Stimulated activated naive CD8-positive, alpha-beta T cell treated with anti-CD3 and anti-CD28 coated beads, Interleukin-15, Interleukin-2, amounts not matched to agents 100 U/mL and 50 U/mL, for 24 hours (primary cell): ENCODE results near the gene VEZT.
"Not testable (repeated sequence)": the region's sequence is repeated elsewhere in the genome, so short reads cannot be mapped to it uniquely, and the experiment has no call there.

Experiments
- ATAC-seq: fragments of 150-1000 bp; cut with Tn5 transposase; one replicate; pipeline ENCODE4 v1.10.0; 2021
- DNase-seq: peaks from one replicate; pipeline ENCODE4 v3.0.0; 2021

Gene VEZT, protein sequence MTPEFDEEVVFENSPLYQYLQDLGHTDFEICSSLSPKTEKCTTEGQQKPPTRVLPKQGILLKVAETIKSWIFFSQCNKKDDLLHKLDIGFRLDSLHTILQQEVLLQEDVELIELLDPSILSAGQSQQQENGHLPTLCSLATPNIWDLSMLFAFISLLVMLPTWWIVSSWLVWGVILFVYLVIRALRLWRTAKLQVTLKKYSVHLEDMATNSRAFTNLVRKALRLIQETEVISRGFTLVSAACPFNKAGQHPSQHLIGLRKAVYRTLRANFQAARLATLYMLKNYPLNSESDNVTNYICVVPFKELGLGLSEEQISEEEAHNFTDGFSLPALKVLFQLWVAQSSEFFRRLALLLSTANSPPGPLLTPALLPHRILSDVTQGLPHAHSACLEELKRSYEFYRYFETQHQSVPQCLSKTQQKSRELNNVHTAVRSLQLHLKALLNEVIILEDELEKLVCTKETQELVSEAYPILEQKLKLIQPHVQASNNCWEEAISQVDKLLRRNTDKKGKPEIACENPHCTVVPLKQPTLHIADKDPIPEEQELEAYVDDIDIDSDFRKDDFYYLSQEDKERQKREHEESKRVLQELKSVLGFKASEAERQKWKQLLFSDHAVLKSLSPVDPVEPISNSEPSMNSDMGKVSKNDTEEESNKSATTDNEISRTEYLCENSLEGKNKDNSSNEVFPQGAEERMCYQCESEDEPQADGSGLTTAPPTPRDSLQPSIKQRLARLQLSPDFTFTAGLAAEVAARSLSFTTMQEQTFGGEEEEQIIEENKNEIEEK

DNA sequence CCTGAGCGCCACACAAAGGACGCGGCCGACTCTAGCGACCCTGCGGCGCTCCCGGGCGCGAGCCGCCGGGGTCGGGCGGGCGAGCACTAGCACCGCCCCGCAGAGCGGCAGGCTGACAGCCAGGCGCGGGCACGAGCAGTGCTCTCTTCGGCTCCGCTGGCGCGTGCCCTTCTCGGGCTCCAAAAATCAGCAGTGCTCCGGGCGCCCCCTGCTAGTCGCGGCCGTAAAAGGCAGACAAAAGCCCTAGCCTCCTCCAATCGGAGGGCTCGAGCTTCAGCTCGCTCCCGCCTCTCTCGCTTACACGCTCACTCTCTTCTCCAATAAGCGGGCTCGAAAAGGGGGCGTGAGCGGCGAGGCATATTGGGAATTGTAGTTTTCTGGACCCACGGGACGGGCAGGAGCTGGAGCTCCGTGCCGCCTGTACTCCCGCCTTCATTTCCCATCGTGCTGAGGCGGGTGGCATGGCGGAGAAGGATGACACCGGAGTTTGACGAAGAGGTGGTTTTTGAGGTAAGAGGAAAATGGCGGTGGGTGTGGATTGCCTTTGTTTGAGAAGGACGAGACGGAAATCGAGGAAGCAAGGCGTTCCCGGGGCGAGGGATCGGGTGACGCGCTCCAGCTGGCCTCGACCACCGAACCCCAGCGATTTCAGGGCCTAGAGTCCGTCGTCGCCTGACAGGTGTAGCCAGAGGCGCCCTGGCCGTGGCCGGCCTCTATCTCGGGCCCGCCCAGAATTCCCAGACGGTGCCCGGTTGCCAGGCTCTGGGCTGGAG, at the start of gene VEZT, which contains the start of gene FGD6:
TSS of gene VEZT (plus strand) at position 431 of the 773 bp plus-strand sequence. CDS start at position 475, 44 bp downstream.
TSS of gene FGD6 (minus strand) at position 91 of the 773 bp plus-strand sequence. CDS start 227 bp downstream, outside the sequence.
- ATAC-seq (peak; percentile 97), DNase-seq (peak; percentile 94)

DNA sequence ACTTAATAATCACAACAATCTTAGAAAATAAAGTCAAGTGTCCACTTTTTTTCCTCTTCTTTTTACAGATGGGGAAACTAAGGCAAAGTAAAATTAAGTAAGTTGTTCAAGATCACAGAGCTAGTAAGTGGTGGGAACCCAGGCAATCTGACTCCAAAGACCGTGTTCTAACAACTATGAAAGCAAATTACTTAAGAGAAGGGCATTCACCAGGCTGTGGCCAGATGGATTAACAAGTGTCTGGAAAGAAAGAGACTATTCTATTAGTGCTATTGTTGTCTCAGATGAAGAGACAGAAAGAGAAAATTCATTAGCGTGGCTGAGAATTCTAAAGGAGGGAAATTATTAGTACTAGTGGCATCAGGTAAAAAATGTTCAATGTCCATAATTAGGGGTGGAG, 48.9 kb upstream of the VEZT start:
- ATAC-seq, result no peak
- DNase-seq, result no peak

DNA sequence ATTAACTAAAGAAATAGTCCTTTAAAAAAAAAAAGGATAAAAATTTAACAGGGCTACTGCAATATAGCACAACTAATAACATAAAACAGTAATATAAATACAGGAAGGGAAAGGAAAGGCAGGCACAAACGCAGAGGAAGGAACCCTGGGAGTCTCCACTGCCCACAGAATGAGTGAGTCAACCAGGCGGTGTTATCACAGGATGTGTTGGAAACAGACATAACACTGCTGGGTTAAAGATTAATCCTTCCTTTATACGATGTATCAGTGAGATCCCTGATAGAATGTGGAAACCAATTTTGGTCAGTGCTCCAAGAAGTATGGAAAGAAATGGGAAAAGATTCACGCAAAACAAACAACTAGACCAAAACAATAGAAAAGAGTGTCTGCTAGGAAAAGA, 48.2 kb upstream of the VEZT start:
- no peak for DNase-seq
- no peak for ATAC-seq

DNA sequence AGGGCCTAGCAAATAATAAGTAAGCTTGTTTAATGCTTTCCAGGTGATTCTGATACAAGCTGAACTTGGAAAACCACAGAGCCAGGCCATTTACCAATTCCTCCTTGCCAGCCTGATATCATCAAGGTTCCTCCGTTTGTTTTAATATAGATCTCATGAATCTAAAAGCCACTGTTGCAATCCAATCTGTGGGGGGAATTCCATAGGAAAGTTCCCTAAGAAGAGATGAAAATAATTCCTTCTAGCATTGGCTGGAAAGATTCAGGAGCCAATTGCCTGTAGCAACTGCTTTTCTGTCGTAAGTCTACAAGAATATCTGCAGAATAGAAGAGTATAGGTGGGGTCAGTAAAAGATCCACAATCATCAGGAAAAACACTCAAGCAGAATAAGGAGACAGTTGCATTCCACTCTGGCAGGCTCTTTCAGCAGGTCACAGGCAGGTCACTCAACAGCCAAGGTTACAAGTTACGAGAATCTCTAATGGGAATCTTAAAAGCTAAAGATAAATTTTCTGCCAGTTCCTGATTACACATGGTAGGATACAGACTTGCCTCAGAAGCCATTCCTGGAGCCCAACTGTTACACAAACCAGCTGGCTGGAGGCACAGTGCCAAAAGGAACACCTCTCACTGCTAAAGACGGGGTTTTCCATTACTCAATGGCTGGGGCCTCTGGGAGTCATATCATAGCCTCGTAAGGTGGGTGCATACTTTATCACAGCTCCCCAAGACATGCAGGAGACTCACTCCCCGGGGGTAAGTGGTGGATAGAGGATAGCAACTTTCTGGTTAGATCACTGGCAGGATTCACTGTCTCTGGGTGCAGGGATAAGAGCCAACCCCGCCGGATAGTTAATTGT, 44.0 kb upstream of the VEZT start:
- DNase-seq, result no peak
- no peak for ATAC-seq

DNA sequence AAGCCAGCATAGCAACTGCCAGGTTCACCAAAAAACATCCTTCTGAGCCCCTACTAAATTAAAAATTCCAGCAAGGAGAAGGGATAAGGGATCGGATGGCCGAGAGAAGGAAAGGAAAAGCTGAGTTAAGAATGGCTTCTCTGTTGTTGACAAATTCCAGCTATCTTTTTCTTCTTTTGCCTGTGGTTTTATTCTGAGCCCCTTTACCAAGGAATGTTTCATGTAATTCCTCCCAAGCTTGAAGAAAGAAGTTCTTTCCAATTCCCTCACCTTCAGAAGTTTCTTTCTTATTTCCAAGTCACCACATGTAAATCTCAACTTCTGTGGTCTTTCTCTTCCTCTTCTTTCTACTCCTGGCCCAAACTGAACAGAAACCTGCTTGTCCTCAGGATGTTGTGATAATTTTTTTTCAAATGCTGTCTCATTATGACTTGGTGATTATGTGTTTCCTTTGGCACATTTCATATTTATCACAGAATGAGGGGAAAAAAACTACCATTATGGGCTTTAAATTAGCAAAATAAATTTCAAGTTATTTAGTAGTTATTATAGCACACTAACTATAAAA, 40.3 kb upstream of the VEZT start:
- no peak for ATAC-seq
- no peak for DNase-seq

DNA sequence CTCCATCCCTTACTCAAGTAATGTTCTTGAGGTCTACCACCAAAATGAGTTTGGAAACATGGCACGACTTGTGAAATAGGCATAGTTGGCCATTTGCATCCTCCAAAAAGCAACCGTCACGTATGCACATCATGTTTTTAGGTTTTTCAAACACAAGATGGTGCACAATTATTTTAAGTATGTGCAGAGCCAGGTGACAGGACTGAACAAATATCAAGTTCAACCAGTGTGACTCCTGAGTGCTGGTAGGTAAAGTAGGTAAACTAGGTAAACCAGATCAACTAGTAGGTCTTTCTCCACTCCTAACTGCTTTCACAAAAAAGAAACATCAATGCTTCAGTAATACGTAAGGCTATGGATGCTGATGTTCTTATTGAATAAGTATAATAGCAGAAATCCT, 39.5 kb upstream of the VEZT start:
- ATAC-seq, result no peak
- DNase-seq, result no peak

DNA sequence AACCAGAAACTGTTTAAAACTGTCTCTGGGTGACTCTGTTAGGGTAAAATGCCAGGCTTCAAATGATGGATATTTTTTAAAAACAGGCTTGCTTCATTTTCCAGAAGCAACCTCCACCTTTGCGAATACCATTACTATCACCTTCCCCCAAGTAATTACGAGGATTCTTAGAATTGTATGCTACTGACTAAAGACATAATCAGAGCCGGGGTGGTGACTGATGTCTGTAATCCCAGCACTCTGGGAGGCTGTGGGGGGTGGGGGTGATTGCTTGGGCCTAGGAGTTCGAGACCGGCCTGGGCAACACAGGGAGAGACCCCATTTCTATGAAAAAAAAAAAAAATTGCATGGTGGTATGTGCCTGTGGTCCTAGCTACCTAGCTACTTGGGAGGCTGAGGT, 38.6 kb upstream of the VEZT start:
- DNase-seq (no peak), ATAC-seq (no peak)

DNA sequence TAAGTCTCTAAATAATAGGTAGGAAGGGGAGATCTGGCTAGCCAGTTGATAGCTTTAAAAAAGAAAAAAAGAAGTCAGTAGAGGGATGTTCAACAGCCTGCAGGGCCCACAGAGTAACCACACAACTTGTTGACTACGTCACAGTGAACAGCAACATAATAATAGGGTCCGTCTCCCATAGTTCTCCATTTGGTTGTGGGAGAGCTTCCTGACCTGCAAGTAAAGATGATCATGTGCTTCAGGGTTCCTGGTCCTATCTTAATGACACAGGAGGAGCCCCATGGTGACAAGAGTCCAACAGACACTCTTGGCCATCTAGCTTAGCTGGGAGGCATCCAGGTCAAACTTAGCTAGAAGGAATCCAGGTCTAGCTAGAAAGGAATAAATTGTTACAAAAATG, 36.5 kb upstream of the VEZT start:
- ATAC-seq (no peak), DNase-seq (no peak)

DNA sequence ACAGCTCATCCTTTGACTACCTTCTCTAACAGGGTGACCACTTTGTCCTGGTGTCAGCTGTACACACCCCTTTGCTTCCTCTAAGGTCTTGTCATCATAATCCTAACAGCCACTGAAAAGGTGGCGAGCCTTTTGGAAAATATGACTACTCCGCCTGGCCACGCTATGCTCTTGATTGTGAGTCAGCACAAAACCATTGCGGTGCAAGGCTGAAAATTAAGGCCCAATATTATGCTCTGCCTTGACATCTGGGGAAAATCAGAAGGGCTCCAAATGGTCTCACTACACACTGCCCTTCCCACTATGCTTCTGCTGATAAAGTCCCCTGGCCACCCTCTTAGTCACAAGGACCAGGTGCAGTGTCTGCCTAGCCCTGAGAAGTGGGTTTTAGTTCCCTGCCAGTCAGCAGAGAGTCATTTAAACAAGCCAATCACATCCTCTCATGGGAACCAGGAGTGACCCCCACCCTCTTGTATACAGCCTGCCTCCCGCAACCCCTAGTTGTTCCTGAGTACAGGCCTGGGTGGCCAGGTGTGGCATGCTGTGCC, 34.7 kb upstream of the VEZT start:
- ATAC-seq (peak; percentile 78), DNase-seq (peak; percentile 15)

DNA sequence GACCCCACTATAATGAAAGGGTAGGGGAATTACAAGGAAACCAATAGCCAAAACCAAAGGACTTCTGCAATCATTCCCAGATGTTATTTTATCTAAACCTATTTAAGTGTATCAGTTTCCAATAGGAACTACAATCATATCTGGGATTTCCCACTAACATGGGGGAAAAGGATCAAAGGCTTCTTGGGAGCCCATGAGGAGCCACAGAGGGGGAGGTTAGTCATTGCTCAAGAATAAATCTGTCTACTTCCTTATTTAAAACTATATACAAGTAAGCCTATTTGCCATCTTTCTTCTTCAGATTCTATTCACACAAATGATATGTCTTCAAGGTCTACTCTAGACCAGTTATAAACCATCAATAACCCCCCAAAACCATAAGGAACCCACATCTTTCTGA, 33.5 kb upstream of the VEZT start:
- ATAC-seq, result no peak
- no peak for DNase-seq

DNA sequence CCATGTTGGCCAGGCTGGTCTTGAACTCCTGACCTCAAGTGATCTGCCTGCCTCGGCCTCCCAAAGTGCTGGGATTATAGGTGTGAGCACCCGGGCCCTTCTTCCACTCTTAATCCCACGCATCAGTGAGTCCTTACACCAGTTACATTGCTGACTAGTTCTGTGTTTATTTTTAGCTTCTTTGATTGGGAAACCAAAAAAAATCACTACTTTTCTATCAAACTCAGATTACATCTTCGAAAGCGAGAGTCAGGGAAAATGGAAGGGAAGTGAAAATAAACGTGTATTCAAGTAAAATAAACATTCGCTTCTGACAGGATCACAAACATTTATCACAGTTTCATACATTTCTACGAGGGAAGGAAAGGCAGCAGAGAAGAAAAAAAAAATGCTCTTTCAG, 32.5 kb upstream of the VEZT start:
- DNase-seq (no peak), ATAC-seq (no peak)

DNA sequence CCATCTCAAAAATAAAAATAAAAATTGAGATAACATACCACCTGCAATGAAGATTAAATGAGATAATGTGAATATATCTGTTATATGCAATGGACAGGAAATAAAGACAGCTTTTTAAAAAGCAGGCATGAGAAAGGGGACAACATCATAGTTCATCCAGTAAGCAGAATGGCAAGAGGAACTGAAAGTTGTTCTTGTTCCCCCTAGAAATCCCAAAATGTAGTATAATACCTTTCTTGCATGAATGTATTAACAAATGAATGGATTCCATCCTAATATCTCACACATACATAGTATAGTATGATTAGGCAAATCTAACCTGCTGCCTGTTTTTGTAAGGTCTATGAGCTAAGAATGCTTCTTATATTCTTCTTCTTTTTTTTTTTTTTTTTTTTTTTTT, 31.8 kb upstream of the VEZT start:
- ATAC-seq (no peak), DNase-seq (no peak)

DNA sequence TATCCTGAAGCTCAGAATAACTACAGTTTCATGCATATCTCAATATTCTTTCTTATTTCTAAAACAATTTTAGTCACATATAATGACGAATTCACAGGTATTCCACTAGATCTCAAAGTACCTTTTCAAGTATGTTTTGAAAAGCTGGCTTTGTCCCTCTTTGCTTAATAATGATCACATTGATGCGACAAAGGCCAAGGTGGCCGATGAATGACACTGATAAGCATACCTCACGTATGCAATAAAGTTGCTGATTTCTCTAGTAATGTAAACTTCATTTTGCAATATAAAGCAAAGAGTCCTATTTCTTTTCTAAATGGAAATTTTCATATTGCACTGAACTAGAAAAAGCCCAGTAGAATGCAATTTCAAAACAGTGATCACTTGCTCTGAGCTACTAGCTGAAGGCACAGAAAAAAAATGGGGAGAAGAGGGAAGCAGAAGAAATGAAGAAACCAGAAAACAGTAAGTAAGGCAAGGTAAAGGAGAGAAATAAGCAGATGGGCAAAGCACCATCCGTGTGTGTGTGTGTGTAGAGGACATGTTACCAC, 29.7 kb upstream of the VEZT start:
- DNase-seq, result no peak
- no peak for ATAC-seq

DNA sequence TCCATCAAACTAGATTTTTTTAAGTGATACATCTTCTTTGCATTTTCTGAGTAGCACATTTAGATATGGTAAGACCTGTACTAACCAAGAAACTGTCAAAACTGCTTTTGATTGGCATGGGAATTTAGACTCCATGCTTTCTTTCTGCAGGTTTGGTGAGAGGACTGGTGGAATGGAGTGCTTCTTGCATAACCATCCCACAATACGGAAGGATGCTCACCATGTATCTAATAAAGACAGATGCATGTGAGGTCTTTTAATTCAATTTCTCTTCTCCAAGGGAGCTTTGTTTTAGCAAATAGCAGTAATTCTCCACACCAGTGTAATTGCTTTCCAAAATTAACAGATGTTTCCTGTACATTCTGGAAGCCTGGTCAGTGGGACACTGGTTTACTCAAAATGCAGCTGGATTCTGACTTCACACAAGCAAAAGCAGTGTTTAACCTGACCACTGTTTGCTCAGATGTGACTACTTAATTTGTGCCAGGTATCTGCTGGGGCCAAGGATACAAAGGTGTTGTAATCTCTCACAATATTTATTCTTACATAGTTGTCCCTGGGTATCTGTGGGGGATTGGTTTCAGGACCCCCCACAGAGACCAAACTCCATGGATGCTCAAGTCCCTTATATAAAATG, 26.4 kb upstream of the VEZT start:
- no peak for DNase-seq
- no peak for ATAC-seq

DNA sequence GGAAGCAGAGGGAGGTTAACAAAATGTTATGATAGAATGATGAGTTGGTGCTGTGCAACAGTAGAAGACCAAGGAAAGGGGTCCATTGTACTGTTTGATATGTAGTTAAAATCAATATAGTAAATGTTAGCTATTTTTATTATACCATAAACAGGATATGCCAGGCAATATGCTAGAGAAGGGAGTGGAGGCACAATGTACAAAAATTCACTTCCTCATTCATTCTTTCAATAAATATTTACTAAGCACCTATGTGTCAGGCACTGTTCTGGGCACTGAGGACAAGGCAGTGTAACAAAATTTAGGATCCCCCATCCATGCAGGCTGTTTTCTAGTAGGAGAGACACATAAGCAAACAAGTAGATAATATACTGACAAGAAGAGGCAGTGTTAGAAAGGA, 25.3 kb upstream of the VEZT start:
- ATAC-seq, result no peak
- no peak for DNase-seq

DNA sequence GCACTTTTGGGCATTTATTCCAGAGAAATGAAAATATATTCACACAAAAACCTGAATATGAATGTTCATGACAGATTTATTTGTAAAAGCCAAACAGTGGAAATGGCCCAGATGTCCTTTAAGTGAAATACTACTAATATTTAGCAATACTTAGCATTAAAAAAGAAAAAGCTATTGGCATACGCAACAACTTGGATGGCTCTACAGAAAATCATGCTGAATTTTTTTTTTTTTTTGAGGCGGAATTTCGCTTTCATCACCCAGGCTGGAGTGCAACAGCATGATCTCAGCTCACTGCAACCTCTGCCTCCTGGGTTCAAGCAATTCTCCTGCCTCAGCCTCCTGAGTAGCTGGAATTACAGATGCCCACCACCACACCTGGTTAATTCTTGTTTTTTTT, 24.5 kb upstream of the VEZT start:
- ATAC-seq (no peak), DNase-seq (no peak)

DNA sequence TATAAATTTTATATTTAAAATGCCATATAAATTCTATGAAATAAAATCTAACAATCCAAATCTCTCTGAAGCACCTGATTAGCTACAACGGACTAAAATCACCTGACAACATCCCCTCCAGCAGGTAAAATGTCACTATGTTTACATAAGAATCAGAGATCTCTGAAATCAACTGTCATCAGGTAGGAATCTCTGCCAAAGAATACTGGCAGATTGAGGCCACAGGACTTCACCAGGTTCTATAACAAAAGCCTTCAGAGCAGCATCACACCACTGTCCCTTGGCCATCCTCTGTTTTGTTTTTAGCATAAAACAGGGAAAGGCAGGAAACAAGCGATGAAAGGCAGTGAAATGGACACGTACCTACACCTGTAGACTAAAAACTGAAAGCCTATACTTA, 22.5 kb upstream of the VEZT start:
- DNase-seq (no peak), ATAC-seq (no peak)

DNA sequence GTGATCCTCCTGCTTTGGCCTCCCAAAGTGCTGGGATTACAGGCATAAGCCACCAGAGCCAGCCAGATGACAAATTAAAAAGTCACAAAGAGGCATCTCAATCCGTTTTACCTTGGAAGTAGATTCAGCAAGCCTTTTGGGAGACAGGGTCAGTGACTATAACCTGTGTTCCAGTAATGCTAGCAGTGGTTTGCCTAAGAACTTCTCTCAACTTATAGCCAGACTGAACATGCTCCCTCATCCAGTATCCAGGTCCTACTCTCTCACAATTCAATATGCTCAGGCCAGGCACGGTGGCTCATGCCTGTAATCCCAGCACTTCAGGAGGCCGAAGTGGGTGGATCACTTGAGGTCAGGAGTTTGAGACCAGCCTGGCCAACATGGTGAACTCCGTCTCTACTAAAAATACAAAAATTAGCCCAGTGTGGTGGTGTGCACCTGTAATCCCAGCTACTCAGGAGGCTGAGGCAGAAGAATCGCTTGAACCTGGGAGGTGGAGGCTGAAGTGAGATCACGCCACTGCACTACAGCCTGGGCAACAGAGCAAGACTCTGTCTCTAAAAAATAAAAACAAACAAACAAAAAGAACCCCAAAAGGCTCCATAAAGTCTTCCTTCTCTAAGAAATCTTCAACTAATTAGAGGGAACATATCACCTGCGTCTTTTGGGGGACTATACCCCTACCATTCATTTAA, 20.6 kb upstream of the VEZT start:
- not testable (repeated sequence) for ATAC-seq, DNase-seq

DNA sequence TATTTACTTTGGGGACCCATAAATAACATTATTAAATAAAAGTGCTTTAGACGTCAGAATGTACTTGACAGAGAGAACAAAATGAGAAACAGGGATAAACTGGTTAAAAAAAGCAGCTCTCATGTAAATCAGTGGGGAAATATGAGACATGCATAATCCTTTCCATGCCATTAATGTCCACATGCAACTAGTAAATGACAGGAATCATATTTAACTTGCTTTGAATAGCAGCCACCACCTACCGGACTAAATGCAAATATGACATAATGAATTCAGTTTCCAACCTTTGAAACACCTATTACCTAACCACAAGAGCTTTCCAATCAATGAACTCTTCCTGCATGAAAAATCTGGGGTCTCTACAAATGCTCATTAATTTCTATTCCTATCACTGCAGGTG, 20.0 kb upstream of the VEZT start:
- DNase-seq (no peak), ATAC-seq (no peak)

DNA sequence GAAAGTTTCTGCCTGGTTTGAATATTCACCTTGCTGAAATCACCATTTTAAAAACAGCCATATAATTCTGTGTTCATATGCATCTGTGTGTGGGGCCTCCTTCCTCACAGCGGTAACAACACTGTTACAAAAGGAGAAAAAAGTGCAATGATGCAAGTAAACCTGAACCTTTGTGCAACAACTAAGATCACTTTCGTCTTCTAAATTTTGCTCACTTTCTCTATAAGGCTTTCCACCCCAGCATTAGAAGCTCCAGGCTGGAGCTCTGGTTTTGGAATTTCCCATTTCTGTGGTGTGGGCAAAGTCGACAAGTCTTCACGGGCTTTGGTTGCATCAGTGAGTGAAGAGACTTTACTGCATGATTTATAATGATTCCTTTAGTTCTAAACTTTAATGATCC, 18.7 kb upstream of the VEZT start:
- ATAC-seq (no peak), DNase-seq (no peak)
